GM18861 (cell line): ENCODE results near the gene DBX1.
A peak's percentile ranks its signal among the peaks of the same experiment; 100 is the strongest.

Source experiments
- ATAC-seq: cut with Tn5 transposase; IDR thresholded peaks from one replicate; pipeline ENCODE4 v1.9.1; 2021; ENCODE audit not compliant: unreplicated experiment

The DBX1 gene

GRCh38 chr11:20126724-20127123, 33.6 kb downstream of the DBX1 start:
- ATAC-seq, result no peak

- ATAC-seq, result no peak
Observed at GRCh38 chr11:20125927-20126326, 34.3 kb downstream of the DBX1 start.

GRCh38 chr11:20122131-20122530, 38.1 kb downstream of the DBX1 start:
- ATAC-seq, result no peak

- no peak for ATAC-seq
Observed at GRCh38 chr11:20120134-20120925, 39.9 kb downstream of the DBX1 start.

GRCh38 chr11:20119315-20119714, 41.0 kb downstream of the DBX1 start:
- ATAC-seq, result no peak

- no peak for ATAC-seq
Observed at GRCh38 chr11:20118209-20118608, 42.1 kb downstream of the DBX1 start.

GRCh38 chr11:20117291-20117690, 43.0 kb downstream of the DBX1 start:
- ATAC-seq, result no peak

- ATAC-seq, result no peak
Observed at GRCh38 chr11:20116825-20117224, 43.5 kb downstream of the DBX1 start.

- no peak for ATAC-seq
Observed at GRCh38 chr11:20114588-20114987, 45.7 kb downstream of the DBX1 start.

- ATAC-seq, result no peak
Observed at GRCh38 chr11:20113149-20113438, 47.2 kb downstream of the DBX1 start.

GRCh38 chr11:20112291-20113148, 47.8 kb downstream of the DBX1 start:
- no peak for ATAC-seq

GRCh38 chr11:20111871-20112270, 48.4 kb downstream of the DBX1 start:
- no peak for ATAC-seq

GRCh38 chr11:20110908-20111669, 49.2 kb downstream of the DBX1 start:
- ATAC-seq, result peak; percentile 86

GRCh38 chr11:20109731-20110445, 50.4 kb downstream of the DBX1 start:
- ATAC-seq, result no peak
